ENCODE measurements around the gene ANTXR1. TPM values are rescaled to one million over a fixed set of nuclear protein-coding genes. Genes with fewer than 3 reads are reported as not detected.
A peak's percentile ranks its signal among the peaks of the same experiment; 100 is the strongest.

Gene ANTXR1
- polyA plus RNA-seq, 1 donor, result 29.6 TPM

DNA sequence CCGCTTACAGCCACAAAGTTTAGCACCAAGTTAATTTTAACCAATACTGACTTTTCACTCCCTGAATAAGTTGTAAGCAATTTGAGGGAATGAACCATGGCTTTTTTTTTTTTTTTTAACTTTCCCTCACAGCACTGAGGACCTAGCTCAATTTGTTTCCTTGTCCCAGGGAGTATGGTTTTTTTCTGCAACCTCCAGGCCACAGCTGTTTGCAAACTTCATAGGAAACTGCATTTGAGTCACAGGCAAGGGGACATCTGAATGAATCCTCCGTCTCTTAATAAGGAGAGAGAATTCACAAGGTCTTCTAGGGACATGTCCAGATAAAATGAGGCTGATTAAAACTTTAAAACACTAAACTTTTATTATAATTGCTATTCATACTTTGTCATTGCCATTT lies 192.5 kb downstream of the ANTXR1 start:
- no peak overlapping the region for H3K4me3 ChIP-seq (ENCODE audit: low read length)
- no peaks in the 10 kb centered on the region for H3K4me1 ChIP-seq (ENCODE audit: control insufficient read depth, insufficient read depth, low read length)
- H3K9me3 ChIP-seq (ENCODE audit: control insufficient read depth, low read depth, low read length), result no peaks in the 10 kb centered on the region
- H3K27me3 ChIP-seq (ENCODE audit: control insufficient read depth, insufficient read depth, low read length), result peaks cover 2% of the 10 kb centered on the region
- 100% methylated on average over 1 of the region's 2 CpGs for WGBS (ENCODE audit: insufficient coverage, low lambda C conversion rate)
- no peak for DNase-seq
- H3K36me3 ChIP-seq (ENCODE audit: control insufficient read depth, insufficient read depth, low read length), result no peaks in the 10 kb centered on the region
- no peak overlapping the region for H3K27ac ChIP-seq (ENCODE audit: low read length)

DNA sequence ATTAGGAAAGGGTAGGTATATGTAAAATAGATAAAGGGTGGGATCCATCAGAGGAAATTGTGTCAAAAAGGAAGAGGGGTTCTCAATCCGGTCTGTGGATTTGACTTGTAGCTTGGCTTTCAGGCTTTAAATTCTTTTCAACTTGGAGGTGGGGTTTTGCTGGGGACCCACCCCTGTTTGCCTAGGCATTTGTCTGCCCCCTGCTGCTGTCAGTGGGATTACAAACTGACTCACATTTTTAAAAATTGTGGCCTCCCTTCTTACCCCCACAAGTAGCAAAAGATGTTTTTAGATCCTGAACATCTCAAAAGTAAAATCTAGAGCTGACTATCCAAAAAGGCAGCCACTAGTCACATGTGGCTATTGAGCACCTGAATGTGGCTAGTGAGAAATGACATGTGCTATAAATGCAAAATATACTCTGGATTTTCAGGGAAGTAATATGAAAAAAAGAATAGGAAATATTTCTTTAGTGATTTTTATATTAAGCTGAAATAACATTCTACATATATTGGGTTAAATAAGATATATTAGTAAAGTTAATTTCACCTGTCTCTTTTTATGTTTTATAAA lies 195.1 kb downstream of the ANTXR1 start:
- no peak for DNase-seq
- 100% methylated on average over 1 of the region's 1 CpG for WGBS (ENCODE audit: insufficient coverage, low lambda C conversion rate)
- no peaks in the 10 kb centered on the region for H3K9me3 ChIP-seq (ENCODE audit: control insufficient read depth, low read depth, low read length)
- H3K4me3 ChIP-seq (ENCODE audit: low read length), result no peak overlapping the region
- H3K27ac ChIP-seq (ENCODE audit: low read length), result no peak overlapping the region
- no peaks in the 10 kb centered on the region for H3K36me3 ChIP-seq (ENCODE audit: control insufficient read depth, insufficient read depth, low read length)
- peaks cover 1% of the 10 kb centered on the region for H3K27me3 ChIP-seq (ENCODE audit: control insufficient read depth, insufficient read depth, low read length)
- no peaks in the 10 kb centered on the region for H3K4me1 ChIP-seq (ENCODE audit: control insufficient read depth, insufficient read depth, low read length)

DNA sequence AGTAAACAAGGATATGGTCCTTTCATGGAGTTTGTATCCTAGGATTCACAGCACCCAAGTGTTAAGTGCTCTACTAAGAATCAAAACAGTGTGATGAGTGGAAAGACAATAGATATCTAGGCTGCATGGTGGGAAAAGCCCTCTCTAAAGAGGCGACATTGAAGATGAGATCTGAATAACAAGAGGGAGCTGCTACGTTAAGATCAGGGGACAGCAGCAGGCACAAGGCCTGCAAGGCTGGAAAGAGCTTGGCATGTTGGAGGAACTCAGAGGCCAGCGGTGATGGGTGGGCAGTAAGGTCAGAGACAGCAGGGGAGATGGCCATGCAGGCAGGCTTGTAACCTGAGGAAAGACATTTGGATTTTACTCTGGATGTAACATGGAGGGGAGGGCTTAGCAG lies 196.5 kb downstream of the ANTXR1 start:
- H3K36me3 ChIP-seq (ENCODE audit: control insufficient read depth, insufficient read depth, low read length), result no peaks in the 10 kb centered on the region
- no peaks in the 10 kb centered on the region for H3K4me1 ChIP-seq (ENCODE audit: control insufficient read depth, insufficient read depth, low read length)
- WGBS (ENCODE audit: insufficient coverage, low lambda C conversion rate), result no CpG with 5 or more reads among the region's 3 CpGs
- H3K9me3 ChIP-seq (ENCODE audit: control insufficient read depth, low read depth, low read length), result no peaks in the 10 kb centered on the region
- H3K27ac ChIP-seq (ENCODE audit: low read length), result no peak overlapping the region
- no peaks in the 10 kb centered on the region for H3K27me3 ChIP-seq (ENCODE audit: control insufficient read depth, insufficient read depth, low read length)
- no peak overlapping the region for H3K4me3 ChIP-seq (ENCODE audit: low read length)
- DNase-seq, result no peak

DNA sequence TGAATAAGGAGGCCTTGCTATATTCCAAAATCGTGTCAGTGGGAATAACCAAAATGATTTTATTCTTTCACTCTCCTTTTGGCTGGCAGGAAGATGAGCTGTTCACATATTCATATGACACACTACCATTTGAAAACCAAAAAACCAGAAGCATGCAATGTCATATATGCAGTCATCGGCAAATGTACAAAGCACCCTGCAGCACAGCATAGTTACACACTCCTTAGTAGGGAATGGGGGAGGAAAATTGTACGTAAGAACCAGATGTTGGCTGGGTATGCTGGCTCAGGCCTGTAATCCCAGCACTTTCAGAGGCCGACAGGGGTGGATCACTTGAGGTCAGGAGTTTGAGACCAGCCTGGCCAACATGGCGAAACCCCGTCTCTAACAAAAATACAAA lies 197.4 kb downstream of the ANTXR1 start:
- Histone ChIP-seq H3K9me3 (ENCODE audit: control insufficient read depth, low read depth, low read length) (no peaks in the 10 kb centered on the region), H3K4me3 (ENCODE audit: low read length) (no peak overlapping the region), H3K27ac (ENCODE audit: low read length) (no peak overlapping the region), H3K27me3 (ENCODE audit: control insufficient read depth, insufficient read depth, low read length) (no peaks in the 10 kb centered on the region), H3K4me1 (ENCODE audit: control insufficient read depth, insufficient read depth, low read length) (no peaks in the 10 kb centered on the region), H3K36me3 (ENCODE audit: control insufficient read depth, insufficient read depth, low read length) (no peaks in the 10 kb centered on the region)
- no peak for DNase-seq
- 60% methylated on average over 1 of the region's 6 CpGs for WGBS (ENCODE audit: insufficient coverage, low lambda C conversion rate)

DNA sequence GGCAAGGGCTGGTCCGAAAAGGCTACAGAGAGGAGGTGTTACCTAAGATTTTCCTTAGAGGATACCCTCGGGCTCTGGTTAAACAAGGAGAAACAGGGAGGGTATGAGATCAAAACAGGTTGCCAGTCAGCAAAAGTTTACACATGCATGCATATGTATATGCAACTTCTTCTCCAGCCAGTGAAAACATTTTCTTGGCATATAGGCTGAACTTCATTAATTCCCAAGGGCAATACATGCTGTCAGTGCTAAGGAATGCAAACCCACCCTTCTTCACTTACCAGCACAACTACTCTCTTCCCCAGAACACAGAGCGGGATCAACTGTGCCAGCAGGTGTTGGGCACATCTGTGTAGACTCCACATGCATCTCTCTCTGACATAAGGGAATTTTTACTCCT lies 198.1 kb downstream of the ANTXR1 start:
- no peak for DNase-seq
- H3K9me3 ChIP-seq (ENCODE audit: control insufficient read depth, low read depth, low read length), result no peaks in the 10 kb centered on the region
- H3K4me3 ChIP-seq (ENCODE audit: low read length), result no peak overlapping the region
- H3K4me1 ChIP-seq (ENCODE audit: control insufficient read depth, insufficient read depth, low read length), result no peaks in the 10 kb centered on the region
- no peaks in the 10 kb centered on the region for H3K27me3 ChIP-seq (ENCODE audit: control insufficient read depth, insufficient read depth, low read length)
- 80% methylated on average over 1 of the region's 3 CpGs for WGBS (ENCODE audit: insufficient coverage, low lambda C conversion rate)
- no peaks in the 10 kb centered on the region for H3K36me3 ChIP-seq (ENCODE audit: control insufficient read depth, insufficient read depth, low read length)
- no peak overlapping the region for H3K27ac ChIP-seq (ENCODE audit: low read length)

DNA sequence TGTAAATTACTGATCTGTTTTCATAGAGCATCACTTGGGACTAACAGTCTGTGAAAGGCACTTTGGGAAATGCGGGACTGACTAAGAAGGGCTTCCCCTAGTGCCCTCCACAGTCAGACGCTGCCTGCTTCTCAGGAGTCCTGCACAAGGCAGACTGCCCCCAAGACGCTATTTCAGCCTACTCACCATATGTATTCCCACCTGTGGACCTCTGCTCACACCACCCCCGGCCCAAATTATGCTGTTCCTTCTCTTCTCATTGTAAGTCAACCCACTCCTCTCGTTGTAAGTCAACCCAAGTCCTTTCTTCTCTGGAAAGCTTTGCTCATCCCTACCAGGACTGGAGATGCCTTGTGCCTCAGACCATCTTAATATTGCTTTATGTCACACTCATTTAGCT lies 198.7 kb downstream of the ANTXR1 start:
- H3K4me1 ChIP-seq (ENCODE audit: control insufficient read depth, insufficient read depth, low read length), result no peaks in the 10 kb centered on the region
- WGBS (ENCODE audit: insufficient coverage, low lambda C conversion rate), result 100% methylated on average over 1 of the region's 5 CpGs
- no peaks in the 10 kb centered on the region for H3K27me3 ChIP-seq (ENCODE audit: control insufficient read depth, insufficient read depth, low read length)
- no peak overlapping the region for H3K4me3 ChIP-seq (ENCODE audit: low read length)
- H3K27ac ChIP-seq (ENCODE audit: low read length), result no peak overlapping the region
- H3K9me3 ChIP-seq (ENCODE audit: control insufficient read depth, low read depth, low read length), result no peaks in the 10 kb centered on the region
- no peak for DNase-seq
- no peaks in the 10 kb centered on the region for H3K36me3 ChIP-seq (ENCODE audit: control insufficient read depth, insufficient read depth, low read length)

DNA sequence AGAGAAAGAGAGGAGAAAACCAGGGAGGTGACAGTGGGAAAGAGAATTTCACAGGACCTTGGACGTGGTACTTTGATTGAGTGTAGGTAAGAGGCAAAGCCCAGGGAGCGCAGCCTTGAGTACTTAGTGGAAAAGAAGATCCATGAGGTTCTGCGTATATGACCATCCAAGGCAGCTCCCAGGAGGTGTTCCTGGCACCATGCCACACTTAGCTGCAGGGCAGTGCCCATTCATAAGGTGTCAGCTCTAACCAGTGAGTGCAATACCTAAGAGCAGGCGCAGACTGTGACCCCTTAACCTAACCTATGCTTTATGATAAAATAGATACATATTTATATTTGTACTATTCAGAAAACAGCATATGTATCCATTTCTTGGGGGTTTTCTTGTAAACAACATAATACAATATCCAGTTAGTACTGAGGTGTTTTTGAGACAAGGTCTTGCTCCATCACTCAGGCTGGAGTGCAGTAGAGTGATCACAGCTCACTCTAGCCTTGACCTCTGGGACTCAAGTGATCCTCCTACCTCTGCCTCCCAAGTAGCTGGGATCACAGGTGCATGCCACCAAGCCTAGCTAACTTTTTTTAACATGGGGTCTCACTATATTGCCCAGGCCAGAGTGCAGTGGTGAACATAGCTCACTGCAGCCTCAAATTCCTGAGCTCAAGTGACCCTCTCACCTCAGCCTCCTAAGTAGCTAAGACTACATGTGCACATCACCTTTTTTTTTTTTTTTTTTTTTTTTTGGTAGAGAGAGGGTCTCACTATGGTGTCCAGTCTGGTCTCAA lies 199.5 kb downstream of the ANTXR1 start:
- no CpG with 5 or more reads among the region's 4 CpGs for WGBS (ENCODE audit: insufficient coverage, low lambda C conversion rate)
- no peaks in the 10 kb centered on the region for H3K36me3 ChIP-seq (ENCODE audit: control insufficient read depth, insufficient read depth, low read length)
- H3K27me3 ChIP-seq (ENCODE audit: control insufficient read depth, insufficient read depth, low read length), result no peaks in the 10 kb centered on the region
- no peak overlapping the region for H3K4me3 ChIP-seq (ENCODE audit: low read length)
- no peaks in the 10 kb centered on the region for H3K9me3 ChIP-seq (ENCODE audit: control insufficient read depth, low read depth, low read length)
- DNase-seq, result no peak
- no peak overlapping the region for H3K27ac ChIP-seq (ENCODE audit: low read length)
- H3K4me1 ChIP-seq (ENCODE audit: control insufficient read depth, insufficient read depth, low read length), result no peaks in the 10 kb centered on the region

DNA sequence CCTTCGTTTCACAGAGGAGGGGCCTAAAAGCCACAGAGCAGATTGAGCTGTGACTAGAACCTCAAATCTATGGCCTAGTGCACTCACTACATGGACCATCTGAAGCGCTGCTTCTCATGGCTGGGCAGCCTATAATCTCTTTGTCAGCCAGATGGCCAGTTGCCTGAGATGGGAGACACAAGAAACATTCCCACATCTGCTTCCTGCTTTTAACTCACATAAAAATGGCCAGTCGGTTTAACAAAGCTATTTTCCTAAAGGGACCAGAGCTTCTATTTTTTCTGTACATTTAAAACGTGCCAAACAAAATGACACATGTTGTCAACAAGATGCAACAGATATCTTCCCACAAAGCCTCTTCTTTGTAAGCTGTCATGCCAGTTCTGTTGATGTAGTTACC lies 200.2 kb downstream of the ANTXR1 start:
- Histone ChIP-seq H3K27ac (ENCODE audit: low read length) (no peak overlapping the region), H3K4me1 (ENCODE audit: control insufficient read depth, insufficient read depth, low read length) (no peaks in the 10 kb centered on the region)
- WGBS (ENCODE audit: insufficient coverage, low lambda C conversion rate), result 80% methylated on average over 1 of the region's 4 CpGs

DNA sequence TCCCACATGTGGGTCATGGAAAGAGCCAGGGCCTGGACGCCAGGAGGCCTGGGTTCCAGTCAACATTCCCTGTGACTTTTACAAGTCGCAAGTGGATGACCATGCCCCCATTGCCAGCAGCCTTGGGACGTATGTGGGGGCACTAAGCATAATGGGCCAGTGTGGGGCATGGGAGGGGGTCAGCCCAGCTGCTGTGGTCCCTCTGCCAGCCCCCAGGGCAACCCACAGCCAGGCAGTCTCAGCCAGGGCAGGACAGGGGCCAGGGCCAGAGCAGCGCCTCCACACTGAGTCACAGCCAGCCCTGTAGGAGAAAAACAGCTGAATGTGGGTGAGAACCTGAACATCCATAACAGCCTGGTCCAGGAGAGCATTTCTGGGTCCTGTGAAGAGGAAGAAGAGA lies 200.8 kb downstream of the ANTXR1 start:
- Histone ChIP-seq H3K4me1 (ENCODE audit: control insufficient read depth, insufficient read depth, low read length) (no peaks in the 10 kb centered on the region), H3K36me3 (ENCODE audit: control insufficient read depth, insufficient read depth, low read length) (no peaks in the 10 kb centered on the region), H3K9me3 (ENCODE audit: control insufficient read depth, low read depth, low read length) (no peaks in the 10 kb centered on the region), H3K4me3 (ENCODE audit: low read length) (no peak overlapping the region), H3K27me3 (ENCODE audit: control insufficient read depth, insufficient read depth, low read length) (no peaks in the 10 kb centered on the region), H3K27ac (ENCODE audit: low read length) (no peak overlapping the region)
- WGBS (ENCODE audit: insufficient coverage, low lambda C conversion rate), result no CpG with 5 or more reads among the region's 4 CpGs
- no peak for DNase-seq

More for the DNA sequence above, 200.2 kb downstream of the ANTXR1 start:
- DNase-seq, result no peak
- no peaks in the 10 kb centered on the region for H3K36me3 ChIP-seq (ENCODE audit: control insufficient read depth, insufficient read depth, low read length)
- H3K4me3 ChIP-seq (ENCODE audit: low read length), result no peak overlapping the region
- no peaks in the 10 kb centered on the region for H3K27me3 ChIP-seq (ENCODE audit: control insufficient read depth, insufficient read depth, low read length)
- H3K9me3 ChIP-seq (ENCODE audit: control insufficient read depth, low read depth, low read length), result no peaks in the 10 kb centered on the region

DNA sequence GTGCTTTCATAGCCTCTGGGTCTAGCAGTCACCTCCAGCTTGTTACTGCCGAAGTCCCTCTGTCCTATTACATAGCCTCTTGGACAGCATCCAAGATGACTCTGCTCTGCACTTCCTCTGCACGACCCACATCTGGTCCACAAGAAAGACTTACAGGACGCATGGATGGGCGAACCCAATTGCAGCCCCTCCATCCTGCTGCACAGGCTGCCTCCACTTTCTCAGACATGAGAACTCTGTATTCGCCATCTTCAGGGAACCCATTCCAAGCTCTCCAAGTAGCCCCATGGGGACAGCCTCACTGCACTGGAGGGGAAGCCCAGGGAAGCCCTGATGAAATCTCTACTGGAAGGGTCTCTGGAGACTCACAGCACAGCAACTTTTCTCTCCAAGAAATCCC lies 201.9 kb downstream of the ANTXR1 start:
- no CpG with 5 or more reads among the region's 5 CpGs for WGBS (ENCODE audit: insufficient coverage, low lambda C conversion rate)
- Histone ChIP-seq H3K4me3 (ENCODE audit: low read length) (no peak overlapping the region), H3K9me3 (ENCODE audit: control insufficient read depth, low read depth, low read length) (no peaks in the 10 kb centered on the region), H3K36me3 (ENCODE audit: control insufficient read depth, insufficient read depth, low read length) (no peaks in the 10 kb centered on the region), H3K27me3 (ENCODE audit: control insufficient read depth, insufficient read depth, low read length) (no peaks in the 10 kb centered on the region), H3K27ac (ENCODE audit: low read length) (no peak overlapping the region), H3K4me1 (ENCODE audit: control insufficient read depth, insufficient read depth, low read length) (no peaks in the 10 kb centered on the region)
- DNase-seq, result peak; percentile 23 to 33
